Right renal cortex interstitium (tissue), 3 donors: Measurements from ENCODE around the gene WIPF2. TPM values are rescaled to one million over a fixed set of nuclear protein-coding genes. Genes with fewer than 3 reads are reported as not detected.
A peak's percentile ranks its signal among the peaks of the same experiment; 100 is the strongest.

ENCODE experiments used
- DNase-seq, 3 donors: peaks; one replicate each; pipeline ENCODE4 v3.0.0-alpha.2; 2013; ENCODE audit warnings: low read depth in 3 of 3, low spot score in 2 of 3
- polyA plus RNA-seq, 3 donors: library from polyadenylated mRNA; unstranded; fragments of 120-200 nt; gene quantifications; one replicate each; pipeline ENCODE4 v1.2.1, GENCODE V29; 2013; ENCODE audit not compliant: insufficient read length in 3 of 3

The WIPF2 gene, protein sequence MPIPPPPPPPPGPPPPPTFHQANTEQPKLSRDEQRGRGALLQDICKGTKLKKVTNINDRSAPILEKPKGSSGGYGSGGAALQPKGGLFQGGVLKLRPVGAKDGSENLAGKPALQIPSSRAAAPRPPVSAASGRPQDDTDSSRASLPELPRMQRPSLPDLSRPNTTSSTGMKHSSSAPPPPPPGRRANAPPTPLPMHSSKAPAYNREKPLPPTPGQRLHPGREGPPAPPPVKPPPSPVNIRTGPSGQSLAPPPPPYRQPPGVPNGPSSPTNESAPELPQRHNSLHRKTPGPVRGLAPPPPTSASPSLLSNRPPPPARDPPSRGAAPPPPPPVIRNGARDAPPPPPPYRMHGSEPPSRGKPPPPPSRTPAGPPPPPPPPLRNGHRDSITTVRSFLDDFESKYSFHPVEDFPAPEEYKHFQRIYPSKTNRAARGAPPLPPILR
- 10 to 100 TPM; 26.1 to 28.5 (median 27.8) TPM for polyA plus RNA-seq

DNA sequence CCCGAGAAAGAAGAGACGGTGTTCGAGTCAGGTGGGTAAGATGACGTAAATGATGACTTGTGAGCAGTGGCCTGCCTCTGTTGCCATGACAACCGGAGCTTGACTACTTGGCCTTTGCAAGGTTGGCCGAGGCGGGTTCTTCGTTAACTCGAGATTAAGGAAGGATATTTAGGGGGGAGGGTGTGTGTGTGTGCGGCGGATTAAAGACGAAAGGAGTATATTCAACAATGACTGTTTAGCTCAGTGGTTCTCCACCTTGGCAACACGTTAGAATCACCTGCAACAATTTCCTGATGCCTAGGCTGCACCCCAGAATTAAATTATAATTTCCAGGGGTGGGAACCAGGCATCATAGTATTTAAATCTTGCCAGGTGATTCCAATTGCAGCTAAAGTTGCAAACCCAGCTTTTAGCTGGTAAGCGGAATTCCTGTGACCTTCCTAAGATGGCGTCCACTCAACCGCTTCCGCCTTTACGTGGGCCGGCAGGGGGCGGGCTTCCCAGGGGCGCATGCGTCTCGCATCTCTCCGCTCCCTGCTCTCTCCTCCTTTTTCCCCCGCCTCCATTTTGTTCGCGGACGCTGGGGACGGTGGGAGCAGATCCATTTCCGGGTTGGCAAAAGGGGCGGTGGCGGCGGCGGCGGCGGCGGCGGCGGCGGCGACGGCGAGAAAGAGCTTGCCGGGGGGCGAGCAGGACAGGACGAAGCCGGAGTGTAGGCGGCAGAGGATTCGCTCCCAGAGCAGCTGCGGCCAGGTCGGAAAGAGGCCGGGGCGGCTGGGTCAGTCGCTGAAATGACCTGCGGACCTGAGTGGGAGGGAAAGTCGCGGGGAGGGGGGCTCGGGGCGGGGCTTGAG lies at the start of gene WIPF2:
Gene WIPF2 (plus strand): TSS at position 565 of the 854 bp plus-strand sequence. CDS start 37,156 bp downstream, outside the sequence.
- DNase-seq = peak; percentile 90 to 95 (median 92)

DNA sequence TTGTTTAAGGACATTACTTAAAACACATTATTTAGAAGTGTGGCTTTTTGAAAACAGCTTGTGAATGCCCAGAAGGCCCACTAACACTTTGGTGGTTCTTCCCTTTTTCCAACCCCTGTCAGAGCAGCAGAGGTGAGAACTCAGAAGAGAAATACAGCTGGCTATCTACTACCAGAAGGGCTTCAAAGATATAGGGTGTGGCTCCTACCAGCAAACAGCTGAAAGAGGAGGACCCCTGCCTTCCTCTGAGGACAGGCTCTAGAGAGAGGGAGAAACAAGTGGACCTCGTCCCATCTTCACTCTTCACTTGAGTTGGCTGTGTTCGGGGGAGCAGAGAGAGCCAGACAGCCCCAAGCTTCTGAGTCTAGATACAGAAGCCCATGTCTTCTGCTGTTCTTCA lies 48.8 kb upstream of the WIPF2 start:
- DNase-seq = no peak

DNA sequence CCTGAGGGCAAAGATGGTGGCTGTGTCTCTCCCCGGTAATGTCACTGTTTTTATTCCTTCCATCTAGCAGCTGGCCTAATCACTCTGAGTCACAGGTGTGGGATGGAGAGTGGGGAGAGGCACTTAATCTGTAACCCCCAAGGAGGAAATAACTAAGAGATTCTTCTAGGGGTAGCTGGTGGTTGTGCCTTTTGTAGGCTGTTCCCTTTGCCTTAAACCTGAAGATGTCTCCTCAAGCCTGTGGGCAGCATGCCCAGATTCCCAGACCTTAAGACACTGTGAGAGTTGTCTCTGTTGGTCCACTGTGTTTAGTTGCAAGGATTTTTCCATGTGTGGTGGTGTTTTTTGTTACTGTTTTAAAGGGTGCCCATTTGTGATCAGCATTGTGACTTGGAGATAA lies 47.4 kb upstream of the WIPF2 start:
- no peak for DNase-seq

DNA sequence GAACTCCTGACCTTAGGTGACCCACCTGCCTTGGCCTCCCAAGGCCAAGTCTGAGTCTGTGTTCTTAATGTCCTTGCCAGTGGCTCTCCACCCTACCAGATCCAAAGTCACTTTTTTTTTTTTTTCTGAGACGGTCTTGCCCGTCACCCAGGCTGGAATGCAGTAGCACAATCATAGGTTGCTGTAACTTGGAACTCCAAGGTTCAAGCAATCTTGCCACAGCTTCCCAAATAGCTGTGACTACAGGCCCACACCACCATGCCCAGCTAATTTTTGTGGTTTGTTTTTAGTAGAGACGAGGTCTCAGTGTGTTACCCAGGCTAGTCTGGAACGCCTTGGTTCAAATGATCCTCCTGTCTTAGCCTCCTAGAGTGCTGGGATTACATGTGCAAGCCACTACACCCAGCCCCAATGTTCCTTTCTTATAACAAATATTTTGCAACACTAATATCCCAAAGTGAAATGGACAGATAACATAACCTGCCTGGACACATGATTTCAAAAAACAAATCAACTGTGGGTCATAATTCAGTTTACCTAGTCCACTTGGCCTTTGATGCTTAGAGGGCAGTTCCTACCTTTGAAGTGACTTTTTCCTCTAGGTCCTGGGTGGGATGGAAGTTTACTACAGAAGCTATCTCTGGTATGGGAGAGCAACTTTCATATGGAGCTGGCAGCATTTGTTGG lies 45.9 kb upstream of the WIPF2 start:
- no peak for DNase-seq

DNA sequence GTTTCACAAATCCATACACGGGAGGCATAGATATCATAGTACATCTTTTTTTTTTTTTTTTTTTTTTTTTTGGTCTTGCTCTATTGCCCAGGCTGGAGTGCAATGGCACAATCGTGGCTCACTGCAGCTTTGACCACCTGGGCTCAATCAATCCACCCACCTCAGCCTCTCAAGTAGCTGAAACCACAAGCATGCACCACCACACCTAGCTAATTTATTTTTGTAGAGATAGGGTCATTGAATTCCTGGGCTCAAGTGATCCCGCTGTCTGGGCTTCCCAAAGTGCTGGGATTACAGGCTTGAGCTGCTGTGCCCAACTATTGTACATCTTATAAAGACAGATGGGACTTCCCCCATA lies 45.3 kb upstream of the WIPF2 start:
- DNase-seq = no peak

DNA sequence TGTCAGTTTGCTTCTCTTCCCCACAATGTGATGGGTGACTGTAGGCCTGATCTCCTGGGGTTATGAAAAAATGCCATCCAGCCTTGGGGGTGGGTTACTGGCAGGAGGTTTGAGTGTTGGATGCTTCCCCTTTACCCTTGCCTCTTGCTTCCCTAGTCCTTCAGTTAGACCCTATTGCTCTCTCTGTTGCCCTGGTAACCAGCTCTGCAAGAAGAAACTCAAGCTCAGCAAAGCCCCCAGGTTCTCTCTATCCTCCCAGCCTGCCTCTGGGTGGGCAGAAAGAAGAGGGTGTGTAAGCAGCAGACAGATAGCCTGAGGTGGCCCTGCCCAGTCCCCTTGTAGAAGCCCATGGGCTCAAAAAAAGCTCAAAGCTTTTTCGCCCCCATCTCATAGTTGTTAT lies 44.6 kb upstream of the WIPF2 start:
- DNase-seq = no peak

DNA sequence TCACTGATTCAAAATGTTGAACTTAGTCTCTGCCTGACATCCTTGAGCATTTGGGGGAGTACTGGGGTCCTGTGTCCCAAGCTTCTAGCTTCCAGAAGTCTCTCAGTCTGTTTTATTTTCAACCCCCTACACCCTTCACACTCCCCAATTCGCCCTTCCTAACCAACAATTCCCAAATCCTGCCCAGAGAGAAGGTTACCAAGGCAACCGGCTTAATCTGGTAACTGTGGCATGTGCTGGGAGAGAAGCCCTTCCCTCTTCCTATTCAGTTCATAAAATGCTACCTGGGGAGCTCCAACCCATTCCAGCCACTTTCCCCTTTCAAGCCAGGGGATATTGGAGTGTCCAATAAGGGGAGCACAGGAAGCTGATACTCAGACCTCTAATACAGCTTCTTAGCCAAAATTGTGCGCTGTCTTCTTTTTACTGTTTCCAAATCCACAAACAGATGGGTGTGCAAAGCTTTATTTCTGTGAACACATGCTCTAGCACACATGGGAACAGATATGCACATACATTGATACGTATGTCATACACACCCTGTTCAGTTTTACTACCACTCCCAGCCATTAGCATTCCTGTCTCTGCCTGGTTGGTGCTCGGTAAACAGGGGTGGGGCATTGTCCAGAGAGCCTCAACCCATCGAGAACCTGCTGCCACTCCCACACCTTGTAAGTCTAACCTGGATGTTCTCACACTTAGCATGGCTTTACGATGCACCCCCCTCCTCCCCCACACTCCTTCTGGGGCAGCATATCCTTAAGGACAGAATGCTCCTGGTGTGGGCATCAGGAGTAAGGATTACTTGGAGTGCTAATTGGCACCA lies 43.0 kb upstream of the WIPF2 start:
- DNase-seq = no peak

DNA sequence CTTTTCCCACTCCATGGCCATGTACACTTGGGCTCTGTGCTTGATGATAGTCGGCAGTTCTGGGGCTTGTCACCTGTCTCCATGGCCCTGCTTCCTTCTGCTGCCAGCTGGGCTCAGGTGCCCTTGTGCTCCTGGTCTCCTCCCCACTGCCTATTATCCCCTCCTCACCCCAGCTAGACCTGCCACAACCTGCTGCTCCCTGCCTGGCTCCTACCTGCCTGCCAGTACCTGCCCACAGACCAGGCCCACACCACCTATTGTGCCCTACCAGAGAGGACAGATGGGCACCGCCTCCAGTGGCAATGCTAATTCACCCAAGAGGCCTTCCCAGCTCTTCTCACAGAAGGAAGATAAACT lies 42.4 kb upstream of the WIPF2 start:
- no peak for DNase-seq

DNA sequence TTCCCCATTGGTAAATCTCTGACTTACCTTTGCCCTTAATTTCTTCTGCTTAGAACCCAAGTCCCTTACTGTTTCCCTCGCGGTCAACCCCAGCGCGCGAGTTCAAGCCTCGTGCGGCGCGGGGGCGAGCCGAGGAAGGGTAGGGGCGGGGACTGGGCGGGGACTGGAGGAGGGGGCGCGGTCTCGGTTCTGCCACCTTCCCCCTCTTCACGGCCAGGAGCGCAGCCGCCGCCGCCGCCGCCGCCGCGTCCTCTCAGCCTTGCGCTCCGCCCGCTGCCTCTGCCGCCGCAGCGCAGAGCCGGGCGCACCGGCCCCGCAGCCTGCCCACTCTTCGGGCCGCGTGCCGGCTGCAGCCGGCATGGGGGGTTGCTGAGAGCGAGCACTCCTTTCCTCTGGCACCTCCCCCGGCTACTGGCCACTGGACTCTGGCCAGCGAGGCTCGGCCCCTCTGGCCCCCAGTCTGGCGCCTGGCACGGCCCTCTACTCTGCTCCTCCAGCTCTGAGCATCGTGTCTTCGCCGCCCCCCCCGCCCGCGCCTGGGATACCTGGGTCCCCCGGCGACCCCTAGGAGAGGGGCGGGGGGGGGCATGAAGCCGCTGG lies 41.7 kb upstream of the WIPF2 start, which contains the start of gene RAPGEFL1:
Gene RAPGEFL1 (plus strand): TSS at position 196 of the 600 bp plus-strand sequence. CDS start 392 bp downstream, at position 588.
- DNase-seq = peak in 1 of 3 donors; percentile 36

DNA sequence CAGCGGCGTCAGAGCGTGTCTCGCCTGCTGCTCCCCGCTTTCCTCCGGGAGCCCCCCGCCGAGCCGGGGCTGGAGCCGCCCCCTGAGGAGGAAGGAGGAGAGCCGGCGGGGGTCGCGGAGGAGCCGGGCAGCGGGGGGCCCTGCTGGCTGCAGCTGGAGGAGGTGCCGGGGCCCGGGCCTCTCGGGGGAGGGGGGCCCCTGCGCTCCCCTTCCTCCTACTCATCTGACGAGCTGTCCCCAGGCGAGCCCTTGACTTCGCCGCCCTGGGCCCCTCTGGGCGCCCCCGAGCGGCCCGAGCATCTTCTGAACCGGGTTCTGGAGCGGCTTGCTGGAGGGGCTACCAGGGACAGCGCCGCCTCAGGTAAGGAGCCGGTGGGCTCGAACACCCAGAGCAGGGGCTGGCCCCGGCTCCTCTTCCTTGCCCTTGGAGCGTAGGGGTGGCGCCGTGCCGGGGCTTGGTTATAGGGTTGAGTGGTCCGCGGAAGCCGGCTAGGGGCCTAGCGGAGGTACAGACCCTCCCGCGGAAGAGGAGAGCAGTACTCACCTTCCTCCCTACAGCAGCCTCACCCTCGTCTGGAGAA lies 41.0 kb upstream of the WIPF2 start:
- no peak for DNase-seq

DNA sequence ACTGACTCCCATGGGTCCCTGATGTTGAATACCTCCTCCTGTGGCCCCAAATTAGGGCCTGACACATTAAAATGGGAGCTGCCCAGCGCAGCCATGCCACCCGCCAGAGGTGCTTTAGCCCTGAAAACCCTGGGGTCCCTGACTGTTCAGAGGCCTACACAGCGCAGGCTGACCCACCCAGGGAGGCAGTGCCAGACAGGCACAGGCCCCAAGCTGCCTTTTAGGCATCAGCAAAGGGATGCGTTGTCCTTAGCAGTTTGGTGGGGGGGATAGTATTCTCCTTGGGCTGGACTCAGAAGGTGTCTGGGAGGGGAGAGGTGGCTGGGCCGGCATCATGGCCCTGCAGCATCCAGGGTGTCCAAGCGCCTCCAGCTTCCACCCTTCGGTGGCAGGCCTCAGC lies 40.4 kb upstream of the WIPF2 start:
- DNase-seq = no peak

DNA sequence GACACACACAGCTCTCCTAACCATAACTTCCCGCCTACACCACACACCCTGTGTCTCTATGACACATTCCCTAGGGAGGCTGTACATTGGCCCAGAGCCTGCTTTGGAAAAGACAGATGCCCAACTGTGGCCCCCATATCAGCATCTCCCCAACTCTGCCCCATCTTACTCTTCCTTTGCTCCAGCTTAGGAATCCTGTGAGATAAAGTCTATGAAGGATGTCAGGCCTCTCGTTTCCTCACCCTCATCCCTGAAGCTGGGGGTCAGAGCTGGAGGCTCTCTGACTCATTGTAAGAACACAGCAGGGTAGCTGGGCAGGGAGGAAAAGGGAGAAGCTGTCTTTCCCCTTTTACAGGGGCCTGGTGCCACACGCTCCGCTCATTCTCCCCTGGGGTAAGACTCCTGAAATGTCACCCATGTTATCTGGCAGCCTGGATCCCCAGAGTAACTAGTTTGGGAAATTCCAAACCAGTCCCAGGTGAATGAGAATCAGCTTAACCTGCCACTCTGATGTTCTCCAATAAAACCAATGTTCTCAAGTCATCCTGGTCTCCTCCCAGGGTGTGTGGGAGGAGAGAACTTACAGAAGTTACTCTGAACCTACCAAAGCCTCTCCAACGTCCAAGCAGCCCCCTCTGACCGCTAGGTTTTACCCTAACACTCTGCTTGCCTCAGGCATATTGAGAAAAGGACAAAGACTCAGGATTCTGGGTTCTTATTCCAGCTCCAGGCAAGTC lies 39.0 kb upstream of the WIPF2 start:
- DNase-seq = no peak

DNA sequence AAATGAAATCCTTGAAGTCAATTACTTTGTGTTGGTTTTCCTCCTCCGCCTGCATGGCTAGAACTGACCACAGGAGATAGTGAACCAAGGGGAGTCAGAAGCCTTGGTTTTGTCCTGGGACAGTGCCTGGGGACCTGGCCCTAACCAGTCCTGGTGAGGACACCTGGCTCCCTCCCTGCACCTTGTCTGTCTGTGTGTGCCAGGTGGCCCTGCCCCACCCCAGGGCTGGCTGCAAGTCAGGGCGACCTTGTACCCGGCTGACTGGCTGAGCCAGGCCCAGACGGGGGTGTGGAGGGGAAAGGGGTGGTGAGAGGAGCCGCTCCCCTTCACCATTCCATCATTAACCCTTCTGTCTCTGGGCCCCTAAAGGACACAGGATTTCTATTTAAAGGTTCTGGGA lies 38.4 kb upstream of the WIPF2 start:
- no peak for DNase-seq

DNA sequence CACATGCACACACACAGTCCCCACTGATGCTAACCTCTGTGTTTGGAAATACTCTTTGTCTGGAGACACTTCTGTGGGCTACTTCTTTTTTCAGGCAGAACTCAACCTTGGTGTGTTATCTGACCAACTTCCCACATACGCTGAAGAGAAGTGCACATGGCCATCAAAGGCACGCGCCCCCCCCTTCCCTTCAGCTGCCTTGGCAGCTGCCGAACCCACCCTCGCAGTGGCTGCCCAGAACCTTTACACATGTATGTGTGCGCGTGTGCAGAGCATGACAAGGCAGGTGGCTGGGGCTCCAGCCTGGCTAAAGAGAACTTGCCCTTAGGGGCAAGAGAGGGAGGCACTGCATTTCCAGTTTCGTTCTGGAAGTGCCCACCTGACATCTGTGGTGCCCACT lies 37.9 kb upstream of the WIPF2 start:
- no peak for DNase-seq

DNA sequence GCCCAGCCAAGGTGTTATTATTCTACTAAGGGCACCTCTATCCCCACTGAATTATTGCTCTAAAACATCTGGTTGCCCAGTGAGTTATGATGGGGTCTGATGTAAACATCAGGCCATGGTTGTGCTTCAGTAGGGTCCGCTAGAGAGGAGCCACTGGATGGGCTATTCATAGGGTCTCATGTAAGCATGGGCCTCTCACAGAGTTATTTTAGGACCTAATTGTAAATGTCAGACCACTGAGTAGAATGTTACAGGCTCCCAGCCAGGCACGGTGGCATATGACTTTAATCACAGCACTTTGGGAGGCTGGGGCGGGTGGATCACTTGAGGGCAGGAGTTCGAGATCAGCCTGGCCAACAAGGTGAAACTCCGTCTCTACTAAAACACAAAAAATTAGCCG lies 36.5 kb upstream of the WIPF2 start:
- DNase-seq = no peak

DNA sequence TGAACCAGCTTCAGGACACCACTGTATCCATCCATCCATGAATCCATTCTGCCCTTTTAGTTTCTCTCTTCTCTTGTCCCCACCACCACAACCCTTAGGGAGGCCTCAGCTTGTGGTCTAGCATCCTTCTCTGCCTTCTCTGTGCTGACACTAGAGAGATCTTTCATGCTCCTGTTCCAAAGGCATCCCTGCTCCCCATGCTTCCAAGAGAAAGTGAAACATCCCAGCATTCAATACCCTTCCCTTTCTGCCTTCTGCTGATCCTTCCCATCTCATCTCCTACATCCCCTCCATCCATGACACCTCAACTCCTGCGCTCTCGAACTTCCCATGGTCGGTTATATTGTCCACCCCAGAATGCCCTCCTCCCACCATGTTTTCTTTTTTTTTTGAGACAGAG lies 31.9 kb upstream of the WIPF2 start:
- no peak for DNase-seq

DNA sequence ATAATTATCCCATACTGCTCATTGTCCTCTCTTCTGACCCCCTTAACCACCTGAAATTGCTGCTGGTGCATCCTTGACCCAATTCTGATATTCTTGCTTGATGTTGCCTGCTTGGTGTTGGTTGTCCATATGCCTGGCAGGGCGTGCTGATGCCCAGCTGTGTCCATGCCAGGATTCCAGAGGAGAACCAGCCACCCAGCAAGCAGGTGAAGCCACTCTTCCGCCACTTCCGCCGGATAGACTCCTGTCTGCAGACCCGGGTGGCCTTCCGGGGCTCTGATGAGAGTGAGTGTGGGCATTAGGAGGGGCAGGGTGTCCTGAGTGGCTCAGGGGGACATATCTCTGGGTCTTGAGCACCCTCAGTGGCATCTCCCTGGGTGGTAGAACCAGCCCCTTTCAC lies 30.4 kb upstream of the WIPF2 start:
- DNase-seq = no peak

DNA sequence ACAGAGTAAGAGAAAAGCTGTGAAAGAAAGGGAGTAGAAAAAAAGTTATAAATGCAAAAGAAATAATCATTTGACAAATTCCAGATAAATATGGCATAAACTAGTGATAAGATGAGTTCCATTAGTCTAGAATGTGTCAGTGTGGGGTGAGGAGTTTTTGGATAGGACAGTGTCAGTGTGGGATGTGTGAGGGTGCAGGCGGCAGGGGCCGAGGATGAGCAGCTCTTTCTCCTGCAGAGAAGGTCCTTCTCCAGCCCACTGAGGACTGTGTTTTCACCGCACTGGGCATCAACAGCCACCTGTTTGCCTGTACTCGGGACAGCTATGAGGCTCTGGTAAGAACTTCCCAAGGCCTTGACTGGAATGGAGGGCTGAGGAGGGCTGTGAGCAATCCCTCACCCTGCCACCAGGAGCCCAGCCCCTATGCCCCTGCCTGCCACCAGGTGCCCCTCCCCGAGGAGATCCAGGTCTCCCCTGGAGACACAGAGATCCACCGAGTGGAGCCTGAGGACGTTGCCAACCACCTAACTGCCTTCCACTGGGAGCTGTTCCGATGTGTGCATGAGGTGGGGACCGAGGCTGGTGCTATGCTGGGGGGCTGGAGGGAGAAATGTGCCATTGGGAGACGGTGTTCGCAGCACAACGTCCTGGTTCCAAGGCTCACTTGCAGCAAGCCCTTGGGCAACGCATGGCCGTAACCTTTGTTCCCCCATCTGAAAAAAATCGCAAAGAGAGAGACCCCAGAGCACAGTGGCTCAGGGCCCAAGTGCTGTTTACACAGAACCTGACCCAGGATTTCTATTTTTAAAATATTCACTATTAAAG lies 28.7 kb upstream of the WIPF2 start:
- no peak for DNase-seq
